Hindlimb muscle (tissue), 1 donor: ENCODE results near the gene FGG. TPM values are rescaled to one million over a fixed set of nuclear protein-coding genes. Genes with fewer than 3 reads are reported as not detected.

Source experiments
- DNase-seq: peaks from one replicate; pipeline ENCODE4 v3.0.0-alpha.2; 2013
- polyA plus RNA-seq: library from polyadenylated mRNA; unstranded; fragments of 120-200 nt; gene quantifications from one replicate; pipeline ENCODE4 v1.2.1, GENCODE V29; 2013; ENCODE audit not compliant: insufficient read length

Gene FGG
- polyA plus RNA-seq = not detected

DNA sequence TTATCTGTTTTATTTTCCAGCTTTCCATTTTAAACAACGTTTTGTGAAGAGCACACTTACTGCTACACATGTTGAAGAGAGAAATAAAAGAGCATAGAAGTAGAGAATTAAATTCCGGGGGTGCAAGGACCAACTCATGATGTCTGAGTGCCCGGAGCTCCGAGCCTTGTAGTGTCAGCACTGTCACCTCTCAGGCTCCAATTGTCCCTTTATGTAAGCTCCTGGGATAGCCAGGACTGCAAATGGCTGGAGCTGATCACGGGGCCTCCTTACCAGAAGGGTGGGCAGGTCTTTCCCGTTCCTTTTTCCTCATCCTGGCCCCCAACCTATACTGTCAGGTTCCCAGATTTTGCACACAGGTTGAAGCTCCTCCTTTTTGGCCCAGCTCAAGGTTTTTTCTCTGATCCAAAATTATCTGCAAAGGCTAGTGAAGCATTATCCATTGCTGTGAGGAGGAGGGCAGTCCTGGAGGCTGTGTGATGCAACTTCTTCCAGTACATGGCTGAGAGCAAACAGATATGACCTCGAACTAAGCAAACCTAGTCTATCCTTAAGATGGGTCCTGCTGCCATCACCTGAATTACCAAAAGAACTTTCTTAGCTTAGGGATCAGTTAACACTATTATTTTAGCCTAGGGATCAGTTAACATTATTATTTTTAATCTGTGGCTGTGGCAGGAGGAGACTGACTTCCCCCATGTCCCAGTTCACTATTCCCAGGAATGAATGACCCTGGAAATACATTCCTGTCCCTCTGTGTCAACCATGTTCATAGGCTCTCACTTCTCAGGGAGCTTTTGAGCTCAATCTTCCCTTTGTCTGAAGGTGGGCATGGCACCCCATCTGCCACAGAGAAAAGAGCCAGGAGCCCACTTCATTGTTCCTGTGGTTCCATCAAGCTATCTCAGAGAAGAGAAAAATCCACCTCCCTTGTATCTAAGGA is at the start of gene FGG:
FGG (minus strand) TSS at position 185 of the 943 bp plus-strand sequence; CDS start at position 138, 47 bp downstream.
- no peak for DNase-seq

DNA sequence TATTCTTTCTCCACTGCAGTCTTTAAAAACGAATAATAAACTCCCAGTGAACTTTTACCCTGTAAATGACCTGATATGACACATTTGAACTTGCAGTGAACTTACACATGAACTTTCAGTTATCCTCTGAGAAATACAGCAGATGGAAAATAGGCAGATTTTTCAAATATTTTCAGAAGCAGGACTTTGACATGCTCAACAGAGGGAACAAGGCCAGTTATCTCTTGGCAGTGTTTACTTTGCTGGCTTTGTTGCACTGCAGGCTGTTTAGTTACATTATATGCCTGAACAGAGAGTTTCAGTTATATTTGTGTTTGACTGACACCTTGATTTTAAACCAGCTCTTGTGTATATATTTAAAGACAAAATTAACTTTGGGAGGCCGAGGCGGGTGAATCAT is 47.6 kb upstream of the FGG start:
- peak; percentile 78 for DNase-seq

DNA sequence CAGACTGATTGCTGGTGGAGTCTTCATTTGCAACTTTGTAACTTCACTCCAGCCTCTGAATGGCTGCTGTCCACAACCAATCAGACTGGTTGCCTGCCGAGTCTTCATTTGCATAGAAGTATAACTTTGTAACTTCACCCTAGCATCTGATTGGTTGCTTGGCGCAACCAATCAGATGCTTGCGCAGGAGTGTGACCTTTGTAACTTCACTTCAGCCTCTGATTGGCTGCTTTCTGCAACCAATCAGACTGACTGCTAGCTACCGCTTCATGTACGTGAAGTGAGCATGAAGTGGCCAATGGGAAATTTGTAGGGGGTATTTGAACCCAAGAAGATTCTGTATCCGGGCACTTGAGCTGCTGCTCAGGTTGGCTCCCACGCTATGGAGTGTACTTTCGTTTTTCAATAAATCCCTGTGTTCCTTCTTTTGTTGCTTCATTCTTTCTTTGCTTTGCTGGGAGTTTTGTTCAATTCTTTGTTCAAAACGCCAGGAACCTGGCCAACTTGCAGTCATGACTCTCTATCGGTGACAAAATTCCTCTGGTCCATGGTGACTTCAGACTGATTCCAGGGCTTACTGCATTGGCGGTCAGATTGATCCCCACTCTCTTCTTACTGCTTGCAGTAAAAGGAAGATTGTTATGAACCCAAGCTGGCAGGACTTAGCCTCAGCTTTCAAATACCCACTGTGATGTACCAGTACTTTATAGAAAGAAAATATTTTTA is 46.4 kb upstream of the FGG start:
- DNase-seq = no peak

DNA sequence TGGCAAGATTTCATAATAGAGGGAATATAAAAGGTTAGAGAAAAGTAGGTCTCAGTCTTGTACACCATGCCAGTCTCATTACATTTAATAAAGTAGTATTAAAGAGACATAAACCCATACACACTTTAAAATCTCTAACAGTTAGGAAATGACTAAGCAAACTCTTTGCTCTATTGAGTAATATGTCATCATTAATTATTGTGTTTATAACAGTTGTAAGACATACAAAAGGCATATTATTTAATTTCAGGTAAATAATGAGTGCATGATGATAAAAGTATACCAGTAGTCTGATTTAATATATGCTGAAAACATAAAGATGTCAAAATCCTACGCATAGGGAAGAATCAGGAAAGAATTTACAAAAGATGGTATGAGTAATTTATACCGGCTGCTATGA is 31.0 kb upstream of the FGG start:
- no peak for DNase-seq

DNA sequence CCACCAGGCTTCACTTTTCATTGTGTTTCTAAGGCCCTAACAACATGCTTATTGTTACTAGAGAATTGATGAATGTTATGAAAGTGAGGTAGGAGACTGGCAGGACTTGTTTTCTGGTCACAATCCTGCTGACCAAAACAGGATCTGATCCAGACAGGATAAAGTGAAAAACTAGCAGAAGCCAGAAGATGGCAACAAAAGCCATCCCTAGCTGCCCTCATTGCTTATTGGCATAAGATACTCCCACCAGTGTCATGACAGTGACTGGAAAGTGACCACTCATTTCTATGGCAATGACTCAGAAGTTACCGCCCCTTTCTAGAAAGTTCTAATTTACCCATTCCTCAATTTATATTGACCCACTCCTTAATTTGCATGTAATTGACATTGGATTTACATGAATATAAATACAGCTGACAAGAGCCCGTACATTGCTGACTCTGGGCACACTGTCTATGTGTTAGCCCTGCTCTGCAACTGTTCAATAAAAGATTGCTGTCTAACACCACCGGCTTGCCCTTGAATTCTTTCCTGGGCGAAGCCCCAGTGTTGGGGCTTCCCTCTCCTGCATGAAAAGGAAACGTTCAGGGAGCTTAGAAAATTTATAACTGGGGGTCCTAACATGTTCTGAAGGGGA is 30.0 kb upstream of the FGG start:
- DNase-seq = no peak

DNA sequence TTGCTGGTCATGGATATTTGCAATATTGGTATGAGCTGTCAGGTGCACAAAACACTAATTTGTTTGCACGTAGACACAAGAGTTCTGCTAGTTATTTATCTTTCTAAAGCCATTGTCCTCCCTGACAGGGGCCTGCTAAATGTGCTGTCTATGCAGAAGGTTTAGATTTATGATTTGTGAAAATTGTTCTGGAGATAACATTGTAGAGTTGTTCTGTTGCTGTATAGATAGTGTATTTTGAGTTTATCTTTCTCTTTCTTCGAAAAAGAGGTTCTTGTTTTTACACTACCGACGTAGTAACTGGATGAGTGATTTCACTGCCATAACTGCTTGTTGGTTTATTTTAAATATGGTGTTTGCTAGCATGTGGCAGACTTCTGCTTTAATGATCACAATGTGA is 28.5 kb upstream of the FGG start:
- no peak for DNase-seq

DNA sequence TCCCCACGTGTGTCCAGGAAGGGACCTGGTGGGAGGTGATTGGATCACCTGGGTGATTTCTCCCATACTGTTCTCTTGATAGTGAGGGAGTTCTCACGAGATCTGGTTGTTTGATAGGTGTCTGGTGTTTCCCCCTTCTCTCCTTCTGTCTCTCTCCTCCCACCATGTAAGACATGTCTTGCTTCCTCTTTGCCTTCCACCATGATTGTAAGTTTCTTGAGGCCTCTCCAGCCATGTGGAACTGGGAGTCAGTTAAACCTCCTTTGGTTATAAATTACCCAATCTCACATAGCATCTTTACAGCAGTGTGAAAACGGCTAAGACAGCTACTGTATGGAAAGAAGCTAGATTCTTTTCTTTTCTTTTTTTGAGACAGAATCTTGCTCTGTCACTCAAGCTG is 21.6 kb upstream of the FGG start:
- no peak for DNase-seq

DNA sequence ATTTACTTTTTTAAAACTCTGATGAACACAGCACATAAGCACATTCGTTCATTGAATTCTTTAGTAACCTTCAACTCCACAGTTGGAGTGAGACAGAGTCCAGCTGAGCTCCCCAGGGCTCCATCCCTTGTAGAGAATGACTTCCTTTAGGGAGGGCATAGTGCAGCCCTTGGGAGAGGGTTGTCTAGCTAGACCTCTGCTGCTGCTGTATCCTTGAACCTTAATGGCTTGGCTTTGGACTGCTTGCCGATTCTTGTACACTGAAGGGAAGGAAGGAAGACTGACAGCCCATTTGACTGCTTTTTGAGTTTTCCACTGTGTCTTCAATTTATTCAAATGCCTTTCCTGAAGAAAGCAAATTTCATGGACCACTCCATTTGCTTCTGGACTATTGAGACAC is 19.4 kb upstream of the FGG start:
- DNase-seq = no peak

DNA sequence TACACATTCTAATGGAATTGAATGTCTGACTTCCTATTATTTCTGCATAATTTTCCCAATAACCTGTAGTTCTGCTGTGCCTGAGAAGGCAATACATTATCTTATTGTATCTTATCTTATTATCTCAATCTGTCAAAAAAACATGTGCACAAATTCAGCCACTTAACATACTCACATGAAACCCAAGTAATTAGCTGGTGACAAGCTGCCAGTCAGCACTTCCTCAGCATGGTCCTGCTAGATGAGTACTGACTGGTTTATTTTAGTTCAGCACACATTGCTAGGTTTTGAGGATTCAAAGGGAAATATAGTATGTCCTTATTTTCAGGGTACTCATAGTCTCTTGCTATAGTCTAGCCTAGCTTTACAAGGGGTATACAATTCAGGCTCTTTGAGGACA is 17.9 kb upstream of the FGG start:
- DNase-seq = no peak

DNA sequence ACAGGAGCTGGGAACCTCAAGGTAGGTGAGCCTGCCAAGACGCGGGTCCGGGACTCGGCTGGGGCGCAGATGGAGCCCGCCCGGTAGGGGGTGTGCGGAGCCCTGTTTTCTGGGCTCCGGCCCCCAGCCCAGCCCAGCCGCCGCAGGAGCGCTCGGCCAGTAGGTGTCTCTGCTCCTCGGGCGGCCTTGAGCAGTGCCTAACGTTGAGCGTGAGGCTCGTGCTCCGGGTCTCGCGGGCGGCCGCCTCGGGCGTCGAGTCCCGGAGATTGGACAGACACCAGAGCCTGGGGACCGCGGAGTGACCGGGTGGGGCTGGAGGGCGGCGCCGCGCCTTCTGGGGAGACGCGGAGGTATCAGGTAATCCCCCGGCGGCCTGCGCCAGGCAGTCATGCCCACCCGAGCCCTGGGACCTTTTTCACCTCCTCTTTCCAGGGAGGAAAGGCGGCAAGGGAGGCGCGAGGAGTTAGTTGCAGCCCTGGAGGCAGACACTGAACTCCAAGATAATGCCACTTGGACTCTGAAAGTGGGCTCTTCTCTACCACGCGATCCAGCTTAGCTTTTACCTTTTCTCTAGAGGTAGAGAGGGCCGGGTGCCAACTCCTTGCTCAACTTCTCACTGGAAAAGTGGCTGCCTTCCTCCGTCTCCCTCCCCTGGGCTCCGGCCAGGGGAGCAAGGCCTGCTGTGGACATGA is 14.5 kb upstream of the FGG start:
- peak; percentile 59 for DNase-seq

DNA sequence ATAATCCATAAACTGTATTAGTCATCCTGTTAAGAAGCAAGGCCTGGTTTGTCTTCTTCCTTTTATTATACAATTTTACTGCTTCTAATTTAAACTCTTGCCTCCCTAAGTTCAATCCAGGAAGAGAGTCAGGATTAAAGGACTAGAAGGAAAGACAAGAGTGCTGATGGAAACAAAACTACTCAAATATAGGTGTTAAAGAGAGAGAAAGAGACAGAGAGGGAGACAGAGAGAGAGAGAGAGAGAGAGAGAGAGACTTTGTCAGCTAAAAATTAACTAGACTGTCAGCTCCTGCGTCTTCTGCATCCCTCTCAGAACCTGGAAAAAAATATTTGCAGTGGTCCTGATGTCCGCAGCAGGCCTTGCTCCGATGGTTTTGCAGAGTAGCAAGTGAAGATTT is 13.5 kb upstream of the FGG start:
- DNase-seq = no peak

DNA sequence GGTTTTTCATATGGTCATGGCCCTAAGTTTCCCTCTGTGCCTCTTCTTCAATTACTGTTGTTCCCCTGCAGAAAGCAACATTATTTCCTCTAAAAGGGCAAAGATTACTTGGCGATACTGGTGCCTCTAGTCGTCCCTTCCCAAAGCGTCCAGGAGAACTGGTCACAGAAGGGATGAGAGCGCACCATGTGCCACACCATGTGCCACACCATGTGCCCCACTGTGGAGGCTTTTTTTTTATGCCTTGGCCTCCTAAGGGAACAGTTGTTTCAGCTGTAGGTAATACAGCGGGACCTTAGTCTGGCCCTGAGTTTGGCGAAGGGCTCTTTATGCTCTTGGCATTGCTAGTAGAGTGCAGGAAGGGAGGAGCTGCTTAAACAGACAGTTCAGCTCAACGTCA is 11.5 kb upstream of the FGG start:
- DNase-seq = no peak

DNA sequence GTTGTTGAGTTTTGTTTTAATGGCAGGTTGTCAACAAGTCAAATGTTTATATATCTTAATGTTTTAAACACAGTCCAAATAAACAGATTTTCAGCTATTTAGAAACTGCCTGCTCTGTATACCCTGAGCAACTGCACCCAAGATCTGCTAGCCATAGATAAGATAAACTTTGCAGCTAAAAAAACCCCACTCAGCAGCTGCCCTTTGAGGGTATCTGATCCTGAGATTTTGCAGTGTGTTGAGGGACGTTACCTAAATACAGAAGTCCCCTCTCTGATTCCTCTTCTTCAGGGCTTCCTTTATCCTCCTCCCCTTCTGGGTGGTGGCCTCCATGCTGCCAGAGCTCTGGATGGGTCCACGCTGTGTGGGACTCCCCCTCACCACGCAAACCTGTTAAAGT is 11.0 kb upstream of the FGG start:
- DNase-seq = no peak

DNA sequence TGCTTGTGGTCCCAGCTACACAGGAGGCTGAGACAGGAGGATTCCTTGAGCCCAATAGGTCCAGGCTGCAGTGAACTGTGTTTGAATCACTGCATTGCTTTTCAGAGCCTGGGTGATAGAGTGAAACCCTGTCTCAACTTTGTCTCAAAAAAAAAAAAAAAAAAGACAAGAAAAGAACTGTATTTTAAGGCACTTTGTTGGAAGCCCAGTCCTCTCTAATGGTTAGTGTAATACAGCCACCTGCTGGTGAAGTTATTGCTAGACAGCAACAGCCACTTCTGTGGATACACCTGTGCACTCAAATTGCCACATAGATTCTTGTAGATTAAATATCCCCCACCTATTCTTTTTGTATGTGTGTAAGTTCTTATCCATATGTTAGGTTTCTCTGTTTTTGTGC is 10.1 kb upstream of the FGG start:
- peak; percentile 23 for DNase-seq

DNA sequence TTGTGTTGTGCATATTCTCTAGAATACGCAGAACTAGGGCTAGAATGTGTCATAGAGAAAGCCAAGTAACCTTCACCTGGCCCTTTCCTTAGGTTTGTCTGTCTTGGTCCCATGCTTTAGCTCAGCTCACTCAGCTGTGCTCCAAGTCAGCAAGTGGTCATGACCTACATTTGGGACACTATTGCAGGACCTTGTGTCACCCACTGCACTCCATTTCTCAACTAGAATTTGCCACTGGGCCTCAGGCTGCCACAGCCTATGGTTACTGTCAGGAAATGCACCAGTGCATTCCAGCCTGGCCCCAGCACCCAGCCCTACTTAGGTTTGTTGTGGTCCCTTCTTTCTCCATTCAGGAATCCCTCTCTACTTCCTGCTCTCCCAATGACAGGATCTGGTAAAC is 7.7 kb upstream of the FGG start:
- DNase-seq = no peak

DNA sequence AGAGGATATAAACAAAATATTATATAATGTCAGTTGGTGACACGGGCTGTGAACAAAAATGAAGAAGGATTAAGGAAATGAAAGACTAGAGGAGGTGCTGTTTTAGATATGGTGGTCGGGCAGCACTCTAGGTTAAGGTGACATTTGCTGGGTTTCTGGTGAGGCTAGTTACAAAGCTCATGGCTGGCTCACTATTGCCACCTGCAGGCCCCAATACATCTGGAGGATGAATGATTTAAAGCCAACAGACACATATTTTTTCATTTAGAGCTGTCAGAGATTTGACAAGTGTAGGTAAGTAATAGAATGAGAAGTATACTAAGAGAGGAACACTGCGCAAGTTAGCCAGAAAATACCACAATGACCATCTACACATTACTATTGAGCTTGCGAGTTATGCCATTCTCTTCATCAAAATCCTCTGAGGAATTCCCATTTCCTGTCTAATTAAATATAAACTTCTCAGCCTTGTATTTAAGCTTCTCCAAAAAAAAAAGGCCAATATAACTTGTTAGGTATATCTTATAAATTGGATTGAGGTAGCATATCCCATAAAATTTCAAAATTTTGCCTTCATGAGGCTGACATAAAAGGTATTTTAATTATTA is 6.4 kb upstream of the FGG start:
- DNase-seq = no peak

DNA sequence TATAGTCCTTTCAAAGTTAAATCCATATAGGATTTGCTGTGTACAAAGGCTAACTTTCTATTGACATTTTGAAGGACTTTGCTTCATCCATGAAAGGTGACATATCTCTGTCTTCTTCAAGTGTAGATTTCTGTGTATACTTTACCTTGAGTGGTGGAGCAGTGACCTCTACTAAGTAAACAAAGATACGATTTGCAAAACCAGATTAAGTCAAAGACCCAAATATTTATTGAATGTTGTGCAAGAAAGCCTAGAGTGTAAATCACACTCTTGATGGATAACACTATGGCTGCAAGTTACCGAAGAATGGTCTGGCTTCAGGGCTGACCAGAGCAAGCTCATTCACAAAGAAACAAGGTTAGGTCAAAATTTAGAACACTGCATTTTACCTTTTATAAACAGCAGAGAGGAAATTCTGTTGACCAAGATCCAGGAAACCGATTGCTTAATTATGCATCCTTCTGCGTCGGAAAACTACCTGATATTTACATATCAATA is 5.4 kb upstream of the FGG start:
- no peak for DNase-seq

DNA sequence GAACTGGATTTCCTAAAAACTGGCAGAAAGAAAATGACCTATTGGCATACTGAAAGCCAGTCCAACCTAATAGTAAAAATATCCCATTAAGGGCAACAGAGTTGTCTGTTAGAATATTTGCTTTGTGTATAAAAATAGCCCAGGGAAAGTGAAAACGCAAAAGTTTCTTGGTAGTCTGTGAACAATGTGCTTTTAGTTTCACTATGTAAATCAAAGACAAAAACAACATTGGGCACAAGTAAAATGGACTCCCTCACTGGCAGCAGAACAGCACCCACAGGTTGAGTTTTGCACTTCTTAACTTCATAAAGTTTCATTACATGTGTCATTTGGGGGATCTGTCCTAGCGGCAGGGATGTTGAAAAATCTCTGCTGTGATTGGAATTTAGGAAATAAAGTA is 4.3 kb upstream of the FGG start:
- DNase-seq = no peak

DNA sequence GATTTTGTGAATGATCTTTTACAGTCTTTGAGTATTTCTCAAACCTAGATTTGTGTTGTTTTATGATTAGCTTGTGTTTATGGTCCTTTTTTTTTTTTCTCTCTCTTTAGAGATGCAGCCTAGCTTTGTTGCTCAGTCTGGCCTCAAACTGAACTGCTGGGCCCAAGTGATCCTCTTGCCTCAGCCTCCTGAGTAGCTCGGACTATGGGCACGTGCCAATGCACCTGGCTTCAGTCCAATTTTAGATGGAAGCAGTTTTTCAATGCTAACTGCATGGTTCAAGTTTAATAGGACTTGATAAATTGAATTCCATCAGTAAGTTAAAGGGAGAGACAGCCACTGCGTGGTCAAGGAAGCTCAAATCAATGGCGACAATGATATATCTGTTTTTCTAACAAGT is 3.8 kb upstream of the FGG start:
- DNase-seq = no peak

DNA sequence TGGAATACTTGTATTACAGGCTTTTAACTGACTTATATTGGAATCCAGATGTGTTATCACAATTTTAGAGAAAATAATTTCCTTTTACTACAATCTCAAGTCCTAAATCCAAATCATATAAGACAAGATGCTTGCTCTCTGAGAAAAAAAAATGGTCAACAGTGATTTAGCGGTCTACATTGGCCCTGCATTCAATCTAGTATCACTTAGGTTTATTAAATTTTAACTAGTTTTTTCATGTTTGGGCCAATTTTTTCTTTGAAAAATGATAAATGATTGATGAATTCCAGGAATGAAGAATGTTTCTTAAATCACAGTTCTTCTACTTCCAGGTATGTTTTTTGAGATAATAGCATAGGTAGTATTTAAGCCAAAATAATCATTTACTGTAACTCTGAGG is 2.8 kb upstream of the FGG start:
- DNase-seq = no peak

DNA sequence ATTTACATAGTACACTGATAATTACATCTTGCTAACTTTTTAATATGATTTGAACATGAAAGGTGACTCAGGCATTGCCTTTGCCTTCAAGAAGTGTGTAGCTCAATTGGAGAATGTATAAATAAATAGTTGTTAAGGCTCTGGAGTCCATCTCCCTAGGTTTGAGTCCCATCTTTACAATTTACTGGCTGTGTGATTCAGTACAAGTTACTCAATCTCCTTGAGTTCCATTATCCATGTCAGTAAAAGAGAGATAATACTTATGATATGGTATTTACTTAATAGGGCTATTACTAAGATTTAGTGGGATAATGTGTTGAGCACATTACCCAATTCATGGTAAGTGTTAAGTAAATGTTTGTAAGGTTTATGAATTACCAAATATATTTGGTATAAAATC is 1.9 kb upstream of the FGG start:
- no peak for DNase-seq

DNA sequence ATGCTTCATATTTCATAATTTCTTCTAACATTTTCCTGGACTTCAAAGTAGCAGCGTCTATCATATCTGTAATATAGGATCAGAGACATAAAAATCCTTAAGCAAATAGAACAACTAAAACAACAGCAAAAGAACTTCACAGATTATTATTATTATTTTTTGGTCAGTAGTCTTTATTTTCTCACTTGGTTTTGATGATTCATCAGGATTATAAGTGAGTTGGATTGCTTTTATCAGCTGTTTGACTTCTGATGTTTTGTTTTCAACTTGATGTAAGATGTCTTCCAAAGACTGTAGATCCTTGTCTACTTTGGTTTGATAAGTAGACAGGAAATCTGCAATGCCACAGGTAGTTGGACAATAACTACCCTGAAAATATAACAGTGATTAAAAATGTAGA is 623 bp downstream of the FGG start:
- DNase-seq = no peak
